ENCODE measurements around the gene CRMP1. TPM values are rescaled to one million over a fixed set of nuclear protein-coding genes. Genes with fewer than 3 reads are reported as not detected.

Gene CRMP1
- total RNA-seq, 2 experiments from 2014 or later: 0.12 to 0.15 TPM

DNA sequence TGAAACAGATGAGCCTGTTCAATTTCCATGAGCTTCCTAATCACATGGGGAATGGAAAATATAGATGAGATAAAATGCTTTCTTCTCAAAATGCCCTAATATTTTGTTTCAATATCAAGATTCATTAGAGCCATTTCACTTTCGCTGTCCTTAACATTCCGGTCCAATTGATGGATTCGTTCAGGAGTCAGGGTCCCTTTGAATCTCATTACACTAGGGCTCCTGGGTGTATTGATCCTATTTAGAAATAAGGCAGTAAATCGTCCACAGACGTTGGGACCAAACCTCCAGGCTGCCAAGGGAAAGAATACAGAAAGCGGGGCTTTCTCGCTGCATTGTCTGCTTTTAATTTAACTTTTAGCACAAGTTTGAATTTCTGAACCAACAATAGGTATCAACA is 20.6 kb upstream of the CRMP1 start:
- Mint-ChIP-seq H3K4me3 (no peak overlapping the region), H3K27ac (no peak overlapping the region), H3K27me3 (no peaks in the 10 kb centered on the region), H3K36me3 (ENCODE audit: low read depth) (no peaks in the 10 kb centered on the region), H3K9me3 (peaks cover 4% of the 10 kb centered on the region), H3K4me1 (no peaks in the 10 kb centered on the region)
- POLR2A ChIA-PET: no interaction called here
- DNase-seq: no peak
- CTCF ChIA-PET: no interaction called here

DNA sequence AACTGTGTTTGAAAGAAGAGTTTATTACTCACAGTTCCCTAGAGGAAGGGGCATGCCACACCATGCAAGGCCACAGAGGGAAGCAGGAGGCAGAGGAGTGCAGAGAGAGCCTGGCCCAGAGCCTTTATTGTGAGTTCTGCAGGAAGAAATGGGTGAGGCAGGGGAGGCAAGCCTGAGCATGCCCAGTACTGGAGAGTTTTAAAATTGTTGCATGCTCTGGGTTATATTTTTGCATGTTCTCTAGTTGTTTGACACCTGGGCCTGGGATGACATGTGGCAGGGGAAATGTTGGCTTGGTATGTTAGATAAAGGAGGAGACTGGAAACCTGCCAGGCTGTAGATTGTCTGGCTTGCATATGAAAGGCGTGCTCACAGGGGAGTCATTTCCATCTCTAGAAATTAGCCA is 19.7 kb upstream of the CRMP1 start:
- Mint-ChIP-seq H3K4me1 (no peaks in the 10 kb centered on the region), H3K9me3 (peaks cover 5% of the 10 kb centered on the region), H3K27ac (no peak overlapping the region), H3K27me3 (no peaks in the 10 kb centered on the region), H3K4me3 (no peak overlapping the region), H3K36me3 (ENCODE audit: low read depth) (no peaks in the 10 kb centered on the region)
- ChIA-PET CTCF (no interaction called here), POLR2A (no interaction called here)
- no peak for DNase-seq

DNA sequence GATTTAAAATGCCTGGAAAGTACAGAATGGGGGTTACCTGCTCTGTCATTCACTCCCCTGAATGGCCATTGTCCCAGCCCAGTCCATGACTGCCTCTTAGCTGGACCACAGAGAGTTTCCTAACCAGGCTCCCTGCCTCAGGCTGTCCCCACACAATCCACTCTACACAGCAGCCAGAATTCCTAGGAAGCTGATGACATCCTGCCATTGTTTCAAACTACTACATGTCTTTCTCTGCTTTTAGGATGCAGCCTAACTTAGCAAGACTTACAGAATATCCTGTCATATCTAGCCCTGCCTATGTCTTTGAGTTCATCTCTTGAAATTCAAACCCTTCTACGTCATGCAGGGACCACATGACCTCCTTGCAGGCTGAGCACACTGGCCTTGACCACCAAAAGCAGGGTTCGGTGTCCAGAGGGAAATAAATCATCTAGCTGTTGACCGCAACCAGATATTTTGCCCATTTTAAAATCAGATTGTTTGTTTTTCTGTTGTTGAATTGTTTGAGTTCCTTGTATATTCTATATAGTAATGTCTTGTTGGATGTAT is 16.1 kb upstream of the CRMP1 start:
- DNase-seq: no peak
- ChIA-PET CTCF (no interaction called here), POLR2A (no interaction called here)
- Mint-ChIP-seq H3K27ac (no peak overlapping the region), H3K4me3 (no peak overlapping the region), H3K9me3 (peaks cover 8% of the 10 kb centered on the region), H3K36me3 (ENCODE audit: low read depth) (no peaks in the 10 kb centered on the region), H3K4me1 (no peaks in the 10 kb centered on the region), H3K27me3 (peaks cover 8% of the 10 kb centered on the region)

DNA sequence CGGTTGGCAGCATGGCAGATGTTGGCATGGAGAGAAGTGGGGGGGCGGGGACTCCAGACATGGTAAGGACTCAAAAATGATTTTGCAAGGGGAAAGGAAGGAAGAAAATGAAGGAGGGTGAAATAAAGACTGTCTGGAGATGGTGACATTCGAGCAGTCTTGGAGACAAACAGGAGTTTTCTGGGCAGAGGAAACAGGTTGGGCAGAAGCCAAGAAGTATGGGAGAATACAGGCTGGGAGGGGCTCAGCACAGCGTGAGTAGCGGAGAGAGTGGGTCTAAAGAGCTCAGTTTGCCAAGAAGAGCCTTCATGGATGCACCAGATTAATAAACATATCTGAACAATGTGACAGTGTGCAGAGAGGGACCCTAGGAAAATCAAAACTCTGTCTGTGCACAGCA is 13.3 kb upstream of the CRMP1 start:
- peaks cover 3% of the 10 kb centered on the region for H3K9me3 Mint-ChIP-seq
- no peaks in the 10 kb centered on the region for H3K36me3 Mint-ChIP-seq (ENCODE audit: low read depth)
- no peak overlapping the region for H3K4me3 Mint-ChIP-seq
- POLR2A ChIA-PET: no interaction called here
- CTCF ChIA-PET: no interaction called here
- DNase-seq: no peak
- H3K4me1 Mint-ChIP-seq: no peaks in the 10 kb centered on the region
- peaks cover 11% of the 10 kb centered on the region for H3K27me3 Mint-ChIP-seq
- H3K27ac Mint-ChIP-seq: no peak overlapping the region

DNA sequence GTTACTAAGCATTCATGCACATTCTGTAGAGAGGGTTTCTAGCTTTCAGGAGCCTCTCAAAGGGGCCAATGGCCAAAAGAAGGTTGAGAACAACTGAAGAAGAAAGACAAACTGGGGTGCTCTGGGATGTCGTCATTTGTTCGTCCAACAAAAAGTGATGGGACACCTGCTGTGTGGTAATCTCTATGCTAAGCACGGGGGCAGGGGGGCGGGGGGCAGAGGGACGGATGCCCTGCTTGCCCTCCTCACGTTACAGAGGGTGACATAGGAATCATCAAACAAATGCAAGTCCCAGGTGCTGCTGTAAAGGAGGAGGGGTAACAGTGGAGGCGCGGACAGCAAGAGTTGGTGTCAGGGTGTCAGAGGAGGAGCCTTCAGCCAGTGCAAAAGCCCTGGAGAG is 12.8 kb upstream of the CRMP1 start:
- Mint-ChIP-seq H3K27ac (no peak overlapping the region), H3K36me3 (ENCODE audit: low read depth) (no peaks in the 10 kb centered on the region), H3K27me3 (peaks cover 11% of the 10 kb centered on the region), H3K4me1 (no peaks in the 10 kb centered on the region), H3K4me3 (no peak overlapping the region), H3K9me3 (peaks cover 3% of the 10 kb centered on the region)
- DNase-seq: no peak
- CTCF ChIA-PET: no interaction called here
- POLR2A ChIA-PET: interaction anchor here (0.6 kb wide), 1 partner anchor 1720 kb away, joined by 5 read pairs; no protein-coding TSS in a partner anchor

DNA sequence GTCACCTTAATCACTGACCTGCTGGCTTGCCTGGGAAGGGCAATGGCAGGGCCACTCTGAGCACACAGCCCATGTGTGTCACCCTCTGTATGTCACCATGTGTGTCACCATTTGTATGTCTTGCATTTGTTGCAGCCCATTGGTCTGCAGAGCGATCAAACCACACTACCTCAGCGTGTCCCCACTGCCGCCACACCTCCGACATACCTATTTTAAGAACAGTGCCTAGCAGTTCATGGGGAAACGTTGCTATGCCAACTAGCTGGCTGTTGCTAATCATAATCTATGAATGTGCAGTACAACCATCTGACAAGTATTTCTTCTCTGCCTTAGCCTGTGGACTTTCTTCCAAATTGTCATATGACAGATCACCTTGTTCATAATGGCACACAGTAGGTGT is 8.0 kb upstream of the CRMP1 start:
- Mint-ChIP-seq H3K27me3 (peaks cover 12% of the 10 kb centered on the region), H3K27ac (no peak overlapping the region), H3K4me1 (no peaks in the 10 kb centered on the region), H3K36me3 (ENCODE audit: low read depth) (no peaks in the 10 kb centered on the region), H3K4me3 (no peak overlapping the region), H3K9me3 (no peaks in the 10 kb centered on the region)
- ChIA-PET CTCF (no interaction called here), POLR2A (no interaction called here)
- DNase-seq: no peak

DNA sequence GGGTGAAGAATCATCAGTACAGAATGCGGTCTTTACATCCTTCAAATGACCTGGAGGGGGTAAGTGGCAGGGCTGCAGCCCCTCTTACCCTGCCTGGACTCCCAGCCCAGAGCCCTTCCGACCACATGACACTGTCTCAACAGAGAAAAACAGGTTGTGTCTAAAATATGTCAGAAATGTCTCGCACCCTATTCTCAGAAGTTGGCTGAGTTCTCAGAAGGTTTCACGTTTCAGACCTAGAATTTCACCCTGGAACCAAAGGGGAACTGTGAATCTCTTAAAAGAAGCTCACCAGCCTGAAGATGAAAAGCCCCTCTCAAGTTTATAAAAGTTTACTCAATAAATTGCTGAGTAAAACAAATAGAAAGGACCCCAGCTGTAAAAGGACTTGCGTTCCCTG is 7.0 kb upstream of the CRMP1 start:
- no peak for DNase-seq
- H3K27ac Mint-ChIP-seq: no peak overlapping the region
- CTCF ChIA-PET: no interaction called here

DNA sequence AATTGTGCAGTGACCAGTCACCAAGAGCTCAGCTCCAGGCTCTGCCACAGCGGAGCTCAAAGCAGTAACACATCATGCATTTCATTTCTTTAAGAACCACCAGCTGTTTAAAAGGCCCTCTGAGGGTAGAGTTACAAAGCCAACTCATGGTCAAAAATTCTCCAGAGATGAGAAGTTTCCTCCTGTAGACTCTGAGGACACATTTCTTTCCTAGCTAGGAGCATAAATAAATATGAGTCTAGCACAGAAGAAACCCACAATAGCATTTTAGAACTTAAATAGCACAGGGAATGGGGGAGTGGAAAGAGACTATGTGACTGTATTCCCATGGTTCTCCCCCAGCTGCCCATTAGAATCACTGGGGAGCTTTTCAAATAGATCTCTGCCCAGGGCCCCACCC is 6.5 kb upstream of the CRMP1 start:
- Mint-ChIP-seq H3K4me3 (no peak overlapping the region), H3K36me3 (ENCODE audit: low read depth) (no peaks in the 10 kb centered on the region), H3K4me1 (no peaks in the 10 kb centered on the region), H3K27me3 (peaks cover 16% of the 10 kb centered on the region), H3K9me3 (no peaks in the 10 kb centered on the region), H3K27ac (no peak overlapping the region)
- ChIA-PET POLR2A (no interaction called here), CTCF (no interaction called here)
- no peak for DNase-seq

More for the DNA sequence above, 7.0 kb upstream of the CRMP1 start:
- Mint-ChIP-seq H3K4me1 (no peaks in the 10 kb centered on the region), H3K4me3 (no peak overlapping the region), H3K36me3 (ENCODE audit: low read depth) (no peaks in the 10 kb centered on the region), H3K9me3 (no peaks in the 10 kb centered on the region), H3K27me3 (peaks cover 17% of the 10 kb centered on the region)
- POLR2A ChIA-PET: no interaction called here

DNA sequence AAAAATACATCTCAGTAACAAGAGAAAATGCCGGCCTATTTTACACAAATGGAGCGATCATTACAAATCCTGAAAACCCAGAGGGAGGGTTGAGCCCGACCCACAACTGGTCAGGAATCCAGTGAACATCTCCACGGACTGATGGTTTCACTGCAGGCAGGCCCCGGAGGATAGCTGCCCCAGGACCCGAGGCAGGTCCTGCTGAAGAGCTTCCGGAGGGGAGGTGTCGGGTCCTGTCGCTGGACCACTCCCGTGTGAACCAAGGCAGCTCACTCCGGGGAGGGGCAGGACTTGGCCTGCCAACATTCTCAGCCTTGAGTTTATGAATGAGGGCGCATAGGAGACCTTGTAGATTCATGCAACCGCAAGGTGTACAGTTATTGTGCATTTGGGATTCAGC is 4.8 kb upstream of the CRMP1 start:
- Mint-ChIP-seq H3K4me3 (no peak overlapping the region), H3K27me3 (peaks cover 25% of the 10 kb centered on the region), H3K4me1 (no peaks in the 10 kb centered on the region), H3K9me3 (no peaks in the 10 kb centered on the region), H3K27ac (no peak overlapping the region), H3K36me3 (ENCODE audit: low read depth) (no peaks in the 10 kb centered on the region)
- CTCF ChIA-PET: no interaction called here
- POLR2A ChIA-PET: no interaction called here
- no peak for DNase-seq

DNA sequence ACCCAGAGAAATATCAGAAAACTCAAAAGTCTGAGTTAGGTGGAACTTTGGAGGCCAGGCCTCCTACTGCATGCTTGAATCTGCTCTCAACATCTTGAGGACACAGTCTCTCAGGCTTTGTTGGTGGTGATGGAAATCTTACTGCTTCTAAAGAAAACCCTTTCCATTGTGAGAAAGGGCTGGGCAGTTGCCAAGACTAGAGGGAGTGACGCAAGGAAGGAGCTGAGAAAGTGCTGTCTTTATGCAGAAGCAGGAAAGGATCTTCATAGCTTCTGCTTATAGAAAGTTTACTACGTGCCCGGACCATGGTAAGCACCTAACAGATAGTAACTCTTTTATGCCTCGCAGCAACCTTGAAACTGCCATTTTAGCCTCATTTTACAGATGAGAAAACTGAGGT is 2.4 kb upstream of the CRMP1 start:
- H3K4me3 Mint-ChIP-seq: no peak overlapping the region
- ChIA-PET POLR2A (no interaction called here), CTCF (interaction anchor here (0.7 kb wide), 1 partner anchor 182 kb away, joined by 3 read pairs; no protein-coding TSS in a partner anchor)
- no peaks in the 10 kb centered on the region for H3K9me3 Mint-ChIP-seq
- H3K4me1 Mint-ChIP-seq: no peaks in the 10 kb centered on the region
- H3K27ac Mint-ChIP-seq: no peak overlapping the region
- DNase-seq: no peak
- peaks cover 42% of the 10 kb centered on the region for H3K27me3 Mint-ChIP-seq
- H3K36me3 Mint-ChIP-seq (ENCODE audit: low read depth): no peaks in the 10 kb centered on the region

DNA sequence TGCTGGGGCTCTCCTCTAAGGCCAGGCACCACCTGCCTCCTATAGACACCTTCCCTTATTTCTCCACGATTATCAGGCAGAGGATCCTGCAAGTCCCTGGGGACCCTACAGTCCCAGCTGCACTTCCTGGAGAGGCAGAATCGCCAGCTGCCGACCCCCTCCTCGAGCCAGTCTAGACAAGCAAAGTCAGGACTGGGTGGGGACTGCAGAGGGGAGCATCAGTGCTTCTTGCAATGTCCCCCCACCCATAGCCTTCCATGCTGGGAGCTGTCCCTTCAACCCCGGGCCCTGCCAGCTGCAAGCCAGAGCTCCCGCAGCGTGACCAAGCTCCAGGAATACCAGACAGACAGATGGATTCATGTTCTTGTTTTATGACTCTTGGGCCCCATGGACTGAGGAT is 1.4 kb upstream of the CRMP1 start:
- Mint-ChIP-seq H3K27me3 (peaks cover 50% of the 10 kb centered on the region), H3K36me3 (ENCODE audit: low read depth) (no peaks in the 10 kb centered on the region), H3K9me3 (no peaks in the 10 kb centered on the region), H3K27ac (no peak overlapping the region), H3K4me3 (no peak overlapping the region), H3K4me1 (no peaks in the 10 kb centered on the region)
- CTCF ChIA-PET: no interaction called here
- POLR2A ChIA-PET: no interaction called here
- DNase-seq: no peak

DNA sequence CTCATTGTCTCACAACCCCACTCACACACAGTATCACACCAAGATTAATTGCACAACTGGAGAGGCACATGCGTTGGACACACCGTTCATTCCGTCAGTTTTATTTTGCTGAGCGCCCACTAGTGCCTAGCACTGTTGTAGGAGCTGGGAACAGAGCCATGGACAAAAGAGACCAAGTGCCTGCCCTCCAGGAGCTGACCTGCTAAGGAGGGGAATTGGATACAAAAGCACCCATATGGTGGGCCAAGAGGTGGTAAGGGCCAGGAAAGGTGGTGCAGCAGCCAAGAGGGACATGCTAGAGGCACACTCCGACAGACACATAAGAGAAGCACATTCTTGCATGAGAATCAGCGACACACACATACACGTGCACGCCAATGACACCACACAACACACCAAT is 705 bp upstream of the CRMP1 start:
- Mint-ChIP-seq H3K27me3 (peaks cover 53% of the 10 kb centered on the region), H3K27ac (no peak overlapping the region), H3K4me1 (peaks cover 4% of the 10 kb centered on the region), H3K4me3 (no peak overlapping the region), H3K36me3 (ENCODE audit: low read depth) (no peaks in the 10 kb centered on the region), H3K9me3 (no peaks in the 10 kb centered on the region)
- ChIA-PET POLR2A (no interaction called here), CTCF (no interaction called here)
- DNase-seq: no peak

DNA sequence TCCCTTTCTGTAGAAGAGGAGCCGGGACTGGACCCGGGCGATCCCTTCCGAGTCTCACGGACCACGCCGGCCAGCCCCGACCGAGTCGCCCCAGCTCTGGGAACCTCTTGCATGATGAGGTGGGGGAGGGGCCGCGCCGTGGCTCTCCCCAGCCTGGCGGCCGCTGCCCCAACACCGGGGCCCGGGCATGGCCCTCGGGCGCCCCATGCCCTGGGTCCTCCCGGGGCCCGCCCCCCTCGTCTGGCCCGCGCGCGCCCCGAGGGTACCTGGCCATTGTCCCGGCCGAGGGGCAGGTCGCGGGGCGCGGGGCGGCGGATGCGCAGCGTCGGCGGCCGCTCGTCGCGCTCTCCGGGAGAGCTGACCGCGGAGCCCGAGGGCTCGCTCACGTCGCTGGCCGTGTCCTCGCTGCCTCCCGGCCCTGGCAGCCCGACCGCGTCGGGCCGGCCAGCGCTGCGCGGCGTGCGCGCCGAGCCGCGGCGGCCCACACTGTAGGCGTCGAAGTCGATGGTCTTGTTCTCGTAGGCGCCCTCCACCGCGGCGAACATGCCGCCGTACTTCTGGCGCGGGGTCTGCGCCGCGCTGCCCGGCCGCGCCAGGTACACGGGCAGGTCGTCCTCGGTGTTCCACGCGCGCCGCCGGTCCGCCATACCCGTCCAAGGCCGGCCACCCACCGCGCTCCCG is 423 bp downstream of the CRMP1 start:
- no peak for DNase-seq
- Mint-ChIP-seq H3K27me3 (peaks cover 54% of the 10 kb centered on the region), H3K4me3 (no peak overlapping the region), H3K27ac (no peak overlapping the region), H3K9me3 (no peaks in the 10 kb centered on the region), H3K36me3 (ENCODE audit: low read depth) (no peaks in the 10 kb centered on the region), H3K4me1 (peaks cover 4% of the 10 kb centered on the region)
- ChIA-PET POLR2A (no interaction called here), CTCF (interaction anchor here (1.5 kb wide), 1 partner anchor 22 kb away, joined by 3 read pairs; no protein-coding TSS in a partner anchor)
